Stimulated activated CD4-positive, alpha-beta T cell treated with anti-CD3 and anti-CD28 coated beads, Interleukin-2, amount 100 ng/mL, for 24 hours (primary cell): ENCODE data around the gene RAB11A.

Source experiments
- DNase-seq, 2 donors: peaks; one replicate each; pipeline ENCODE4 v3.0.0-alpha.2; 2020

Gene RAB11A

GRCh38 chr15:65869126-65869953 is at the start of gene RAB11A:
RAB11A (plus strand) TSS chr15:65869491; CDS start chr15:65869586, 95 bp downstream.
- DNase-seq: peak; percentile 94 to 95

GRCh38 chr15:65819563-65819960 is 49.7 kb upstream of the RAB11A start:
- DNase-seq: no peak

GRCh38 chr15:65821070-65821469 is 48.2 kb upstream of the RAB11A start:
- DNase-seq: no peak

DNA sequence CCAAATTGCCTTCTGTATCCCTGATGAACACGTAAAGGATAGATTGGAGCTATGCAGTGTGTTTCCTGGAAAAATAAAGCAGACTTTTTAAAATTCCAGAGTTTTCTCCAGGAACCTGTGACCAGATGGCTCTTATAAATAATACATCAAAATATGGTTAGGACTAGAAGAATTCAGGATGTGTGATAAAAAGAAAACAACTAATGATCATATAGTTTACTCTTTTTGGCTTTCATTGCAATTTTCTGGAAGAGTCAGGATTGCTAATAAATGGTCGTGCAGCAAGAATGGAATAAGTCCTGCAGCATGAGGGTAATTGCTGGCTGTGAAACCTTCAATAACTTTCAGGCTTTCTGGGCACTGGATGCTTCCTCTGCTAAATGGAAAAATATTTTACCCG is 47.0 kb upstream of the RAB11A start:
- no peak for DNase-seq

DNA sequence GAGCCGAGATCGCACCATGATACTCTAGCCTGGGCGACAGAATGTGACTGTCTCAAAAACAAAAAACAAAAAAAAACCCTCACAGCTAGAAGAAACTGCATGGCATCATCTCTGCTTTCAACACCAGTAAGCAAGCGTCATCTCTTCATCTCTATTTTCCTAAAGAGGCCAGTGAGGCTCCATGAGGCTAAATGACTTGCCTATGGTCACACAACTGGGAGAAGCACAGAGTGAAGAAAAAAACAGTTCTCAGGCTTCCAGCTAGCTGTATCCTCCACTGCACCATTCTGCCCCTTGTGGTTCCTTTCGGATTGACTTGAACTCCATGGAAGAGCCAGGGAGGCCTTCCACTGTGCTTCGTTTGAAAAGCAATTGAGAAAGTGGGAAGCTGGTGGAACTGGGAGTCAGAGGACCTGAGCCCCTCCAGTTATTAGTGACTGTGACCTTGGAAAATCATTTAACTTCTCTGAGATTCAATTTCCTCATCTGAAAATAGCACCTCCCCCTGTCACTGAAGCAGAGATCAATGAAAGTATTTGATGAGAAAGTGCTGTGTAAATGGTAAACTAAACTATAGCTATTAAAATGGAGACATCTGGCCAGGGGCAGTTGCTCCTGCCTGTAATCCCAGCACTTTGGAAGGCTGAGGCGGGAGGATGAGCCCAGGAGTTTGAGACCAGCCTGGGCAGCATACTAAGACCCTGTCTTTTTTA is 45.1 kb upstream of the RAB11A start:
- DNase-seq: no peak

- DNase-seq: no peak
Observed at GRCh38 chr15:65824941-65825544, 44.2 kb upstream of the RAB11A start.

DNA sequence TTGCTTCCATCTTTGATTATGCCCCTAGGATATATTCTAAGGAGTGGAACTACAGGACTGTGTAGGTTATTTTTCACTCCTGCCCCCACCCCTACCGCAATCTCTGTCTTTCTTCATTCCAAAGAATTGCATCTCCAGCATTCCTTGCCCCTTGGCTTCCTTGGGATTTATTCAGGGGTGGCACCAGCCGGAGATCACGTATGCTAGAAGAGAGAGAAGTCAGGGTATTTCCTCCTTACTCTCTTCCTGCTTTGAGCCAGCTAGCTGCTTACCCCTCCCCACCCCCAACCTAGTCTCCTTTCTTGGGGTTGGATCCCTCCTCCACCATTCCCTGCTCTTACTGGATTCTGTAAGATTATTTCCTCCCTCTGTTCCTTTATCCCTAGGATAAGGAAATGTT is 42.2 kb upstream of the RAB11A start:
- DNase-seq: no peak

DNA sequence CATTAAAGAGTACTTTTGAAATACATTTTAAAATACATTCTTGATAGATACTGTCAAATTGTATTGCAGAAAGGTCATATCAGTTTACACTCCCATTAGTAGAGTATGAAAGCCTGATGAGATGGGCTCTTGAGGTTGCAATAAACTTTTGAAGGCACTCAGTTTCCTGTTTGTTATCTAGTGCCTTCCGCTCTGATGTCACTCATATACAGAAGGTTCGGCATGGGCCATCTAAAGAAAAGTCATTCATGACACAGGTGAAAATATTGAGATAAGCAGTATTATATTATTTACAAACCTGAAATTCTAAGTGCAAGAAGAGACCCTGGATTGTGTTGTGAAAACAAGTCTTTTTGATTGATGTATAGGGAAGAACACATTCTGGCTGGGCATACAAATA is 40.7 kb upstream of the RAB11A start:
- DNase-seq: no peak

- no peak for DNase-seq
Observed at GRCh38 chr15:65829130-65829764, 40.0 kb upstream of the RAB11A start.

DNA sequence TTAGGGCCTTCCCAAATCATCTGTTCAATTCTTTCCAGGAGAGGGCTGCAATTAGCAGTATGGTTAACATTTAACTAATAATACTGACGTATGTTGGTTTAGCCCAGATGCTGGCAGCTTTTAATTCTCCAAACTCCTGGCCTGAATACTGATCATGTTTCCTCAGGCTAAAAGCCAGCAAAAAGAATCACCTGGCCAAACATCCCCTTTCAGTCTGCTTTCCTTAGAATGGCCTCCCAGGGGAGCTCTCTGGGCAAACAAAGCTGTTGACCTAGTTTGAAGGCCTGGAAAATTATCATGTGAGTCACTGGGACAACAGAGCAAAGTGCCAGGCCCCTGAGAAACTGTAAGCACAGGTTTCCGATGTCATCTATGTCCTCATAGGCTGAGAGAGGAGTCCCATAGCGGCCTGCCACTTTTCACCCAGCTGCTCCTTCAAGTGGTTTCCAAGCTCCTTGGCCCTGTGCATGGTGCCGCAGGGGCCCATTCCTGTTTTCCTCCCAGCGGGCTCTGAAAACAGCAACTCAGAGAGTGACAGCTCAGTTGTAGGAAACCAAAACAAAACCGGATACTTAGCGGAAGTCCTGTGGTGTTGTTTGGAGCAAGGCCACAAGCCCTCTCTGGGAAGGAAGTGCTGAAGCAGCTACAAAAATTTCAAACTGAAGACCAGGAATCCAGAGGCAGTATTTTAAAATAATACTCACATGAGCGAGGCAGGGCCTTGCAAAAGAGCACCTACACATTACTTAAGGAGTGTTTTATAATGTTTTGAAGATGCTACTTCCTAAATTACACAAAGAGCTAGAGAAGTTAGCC is 36.5 kb upstream of the RAB11A start:
- peak; percentile 48 to 52 for DNase-seq

DNA sequence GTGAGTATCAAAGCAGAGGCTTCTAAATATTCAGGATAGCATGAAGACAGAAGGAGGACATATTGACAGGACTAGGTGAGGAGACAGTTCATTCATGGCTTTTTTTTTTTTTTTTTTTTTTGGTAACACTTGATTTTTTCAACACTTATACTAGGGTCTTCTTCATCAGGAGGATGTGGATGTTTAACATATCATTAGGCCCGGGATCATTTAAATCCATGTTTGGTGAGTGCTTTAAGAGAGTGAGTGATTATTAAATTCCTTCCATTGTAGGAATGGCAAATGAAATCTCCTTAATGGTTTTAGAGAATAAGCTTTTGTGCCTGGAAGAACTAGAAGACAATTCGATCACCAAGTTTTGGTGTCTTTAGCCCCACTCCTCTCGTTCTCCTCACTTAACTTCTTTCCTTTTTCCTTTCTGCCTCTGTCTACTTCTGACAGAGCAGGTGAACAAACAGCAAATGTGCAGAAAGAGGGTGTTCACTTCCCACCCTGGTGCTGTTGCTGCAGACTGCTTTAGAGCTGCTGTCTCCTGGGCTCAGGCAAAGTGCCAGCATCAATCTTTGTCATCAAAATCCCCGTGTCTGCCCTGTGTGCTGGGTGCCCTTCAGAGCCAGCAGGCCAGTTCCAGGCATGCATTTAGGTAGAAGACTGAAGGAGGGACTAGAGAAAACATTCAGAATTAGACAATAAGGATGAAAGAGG is 35.6 kb upstream of the RAB11A start:
- peak in 1 of 2 donors; percentile 40 for DNase-seq

GRCh38 chr15:65834603-65835282 is 34.5 kb upstream of the RAB11A start:
- no peak for DNase-seq

DNA sequence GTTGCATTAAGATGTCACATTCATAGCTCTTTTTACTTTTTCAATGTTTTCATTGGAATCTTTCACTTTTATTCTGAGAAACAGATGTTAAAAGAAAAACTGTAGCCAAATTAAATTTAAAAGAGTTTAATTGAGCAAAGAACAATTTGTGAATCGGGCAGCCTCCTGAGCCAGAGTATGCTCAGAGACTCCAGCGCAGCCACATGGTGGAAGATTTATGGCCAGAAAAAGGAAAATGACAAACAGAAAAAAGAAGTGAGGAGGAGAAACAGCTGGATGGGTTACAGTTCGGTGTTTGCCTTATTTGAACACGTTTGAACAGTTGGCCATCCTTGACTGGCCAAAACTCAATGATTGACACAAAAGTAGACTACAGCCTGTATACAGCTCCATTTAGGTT is 33.8 kb upstream of the RAB11A start:
- no peak for DNase-seq

- DNase-seq: no peak
Observed at GRCh38 chr15:65836665-65837064, 32.6 kb upstream of the RAB11A start.

GRCh38 chr15:65837301-65838294 is 31.7 kb upstream of the RAB11A start:
- DNase-seq: no peak

DNA sequence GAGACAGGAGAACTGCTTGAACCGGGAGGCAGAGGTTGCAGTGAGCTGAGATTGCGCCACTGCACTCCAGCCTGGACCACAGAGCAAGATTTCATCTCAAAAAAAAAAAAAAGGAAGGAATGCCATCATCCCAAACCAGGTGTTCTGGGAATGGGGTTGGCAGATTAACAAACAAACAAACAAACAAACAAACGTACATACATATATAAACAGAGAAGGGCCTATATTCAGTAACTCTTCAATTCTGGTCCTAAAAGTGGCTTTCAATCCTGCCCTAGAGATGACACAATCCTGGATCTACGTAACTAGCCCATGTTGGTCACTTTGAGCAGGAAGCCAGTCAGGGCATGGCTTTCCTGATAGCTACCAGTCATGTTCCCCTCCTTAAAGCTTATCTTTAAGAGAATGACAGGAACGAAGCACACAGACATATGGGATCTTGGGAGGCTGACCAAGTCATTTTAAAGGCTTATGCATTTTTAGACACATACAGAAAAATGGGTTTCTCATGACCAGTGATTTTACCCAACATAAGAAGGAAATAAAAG is 29.9 kb upstream of the RAB11A start:
- DNase-seq: no peak

DNA sequence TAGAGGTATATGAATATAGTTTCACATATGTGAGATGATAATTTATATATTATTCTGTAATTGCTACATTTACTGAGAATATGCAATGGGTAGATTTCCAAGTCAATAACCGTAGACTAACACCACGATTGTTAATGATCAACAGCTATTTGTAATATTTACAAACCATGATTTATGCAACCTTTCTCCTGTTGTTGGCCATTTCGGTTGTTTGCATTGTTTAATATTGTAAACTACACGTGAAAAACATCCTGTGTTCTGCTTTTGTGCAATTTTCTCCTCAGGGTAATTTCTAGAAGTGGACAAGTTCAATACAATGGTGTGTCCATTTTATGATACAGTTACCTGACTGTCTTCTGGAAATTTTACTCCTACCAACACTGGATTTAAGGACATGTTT is 29.3 kb upstream of the RAB11A start:
- no peak for DNase-seq

- no peak for DNase-seq
Observed at GRCh38 chr15:65841121-65841930, 28.0 kb upstream of the RAB11A start.
